SKM-1 treated with dmso at 0.1 percent for 144 hours (cell line): ENCODE measurements around the gene ARHGEF40.

Source experiments
- DNase-seq: peaks from one replicate; lab custom pipeline; 2025; ENCODE audit not compliant: unreplicated experiment; lab: John Stamatoyannopoulos, UW

ARHGEF40 gene

DNA sequence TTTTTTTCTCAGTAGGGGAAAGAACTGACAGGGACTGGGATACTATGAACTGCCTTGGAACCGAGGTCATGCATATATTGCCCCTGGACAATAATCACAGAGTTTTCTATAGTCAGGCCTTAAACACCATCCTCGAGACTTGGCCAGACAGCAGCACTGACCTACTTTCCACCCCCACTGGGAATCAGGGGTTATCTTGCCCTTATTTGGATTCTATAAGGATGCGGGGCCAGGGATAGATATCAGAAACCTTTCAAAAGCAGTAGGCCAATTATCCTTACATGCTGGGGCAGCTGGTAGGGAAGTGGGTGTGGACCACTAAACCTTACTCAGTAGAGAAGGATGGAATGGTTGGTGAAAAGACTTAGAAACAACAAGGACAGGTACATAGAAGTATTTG is 26.3 kb downstream of the ARHGEF40 start:
- no peak for DNase-seq

DNA sequence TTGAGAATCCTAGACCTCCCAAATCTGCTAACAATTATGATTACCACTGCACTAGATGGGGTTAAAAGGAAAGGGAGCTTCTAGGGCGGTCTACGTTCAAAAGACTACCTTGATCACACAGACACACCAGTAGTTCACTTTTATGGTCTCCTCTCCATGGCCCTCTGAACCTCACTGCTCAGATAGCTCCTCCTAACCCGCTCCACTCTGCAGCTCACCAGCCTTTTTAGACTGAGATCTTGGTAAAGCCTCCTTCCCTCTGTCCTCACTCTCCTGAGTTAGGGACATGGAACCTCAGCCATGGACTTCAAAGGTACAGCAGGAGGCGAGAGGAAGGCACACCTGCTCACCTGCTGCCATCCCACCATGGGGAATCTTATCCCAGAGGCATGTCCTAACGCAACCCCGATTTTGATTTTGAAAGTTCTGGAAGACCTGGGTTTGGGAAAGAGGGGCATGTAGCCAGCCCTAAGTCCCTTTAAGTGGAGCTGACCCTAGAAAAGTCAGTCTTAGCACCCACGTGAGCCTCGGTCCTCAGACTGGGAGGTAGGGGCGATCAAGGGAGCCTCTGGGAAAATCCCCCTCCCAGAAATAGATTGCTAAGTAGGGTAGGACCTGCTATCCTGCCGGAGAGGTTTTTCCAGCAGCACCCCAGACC is 27.0 kb downstream of the ARHGEF40 start:
- DNase-seq: no peak

DNA sequence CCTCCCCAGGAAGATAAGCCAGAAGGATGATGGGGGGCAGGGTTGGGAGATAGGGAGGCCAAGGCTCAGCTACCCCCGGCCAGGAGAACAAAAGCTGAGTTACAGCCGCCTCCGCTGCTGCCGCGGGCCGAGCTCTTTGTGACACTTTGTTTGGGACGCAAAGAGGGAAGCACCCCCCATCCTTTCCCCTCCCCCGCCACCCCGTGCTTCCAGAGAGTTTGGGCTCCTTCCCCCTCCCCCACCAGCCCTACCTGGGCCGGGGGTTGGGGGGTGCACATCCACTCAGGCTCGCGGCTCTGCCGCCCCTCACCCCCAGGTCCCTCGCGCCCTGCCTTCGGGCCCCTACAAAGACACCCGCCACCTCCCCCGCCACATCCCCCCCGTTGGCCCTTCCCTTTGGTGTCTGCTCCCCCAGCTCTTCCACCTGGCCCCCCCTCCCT is 27.6 kb downstream of the ARHGEF40 start:
- DNase-seq: no peak

DNA sequence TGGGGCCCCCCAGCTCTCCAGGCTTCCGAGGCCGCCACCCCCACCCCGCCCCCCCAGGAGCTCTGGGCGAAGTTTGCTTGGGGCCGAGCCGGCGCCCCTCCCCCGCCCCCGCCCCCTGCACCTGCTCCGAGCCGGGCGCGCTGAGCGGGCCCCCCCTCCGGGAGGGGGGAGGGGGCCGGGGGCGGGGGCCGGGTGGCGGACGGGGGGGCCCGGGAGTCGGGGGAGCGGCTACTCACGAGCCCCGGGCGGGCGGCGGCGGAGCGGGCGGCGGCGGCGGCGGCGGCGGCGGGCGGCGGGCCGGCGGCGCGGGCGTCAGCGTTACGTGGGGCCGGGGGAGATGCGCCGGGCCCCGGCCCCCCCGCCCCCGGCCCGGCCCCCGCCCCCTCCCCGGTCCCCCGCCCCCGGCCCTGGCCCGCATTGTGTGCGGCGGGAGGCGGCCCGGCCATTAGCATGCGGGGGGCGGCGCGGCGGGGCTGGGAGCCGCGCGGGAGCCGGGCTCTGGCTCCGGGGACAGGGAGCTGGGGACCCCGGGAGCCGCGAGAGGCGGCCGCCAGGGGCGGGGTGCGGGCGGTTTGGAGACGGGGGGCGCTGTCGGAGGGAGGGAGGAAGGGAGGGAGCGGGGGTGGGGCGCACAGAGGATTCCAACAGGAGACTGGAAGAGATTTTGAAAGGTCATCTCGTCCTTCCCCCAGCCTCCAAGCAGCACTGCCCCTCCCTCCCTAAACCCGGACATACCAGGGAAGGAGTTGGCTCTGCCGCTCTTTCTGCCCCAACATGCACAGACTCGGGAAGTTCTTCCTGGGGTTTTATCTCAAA is 28.2 kb downstream of the ARHGEF40 start, which contains the start of gene ZNF219:
ZNF219 (minus strand) TSS at position 580 of the 816 bp plus-strand sequence. CDS start 5,064 bp downstream, outside the sequence.
- DNase-seq: no peak

DNA sequence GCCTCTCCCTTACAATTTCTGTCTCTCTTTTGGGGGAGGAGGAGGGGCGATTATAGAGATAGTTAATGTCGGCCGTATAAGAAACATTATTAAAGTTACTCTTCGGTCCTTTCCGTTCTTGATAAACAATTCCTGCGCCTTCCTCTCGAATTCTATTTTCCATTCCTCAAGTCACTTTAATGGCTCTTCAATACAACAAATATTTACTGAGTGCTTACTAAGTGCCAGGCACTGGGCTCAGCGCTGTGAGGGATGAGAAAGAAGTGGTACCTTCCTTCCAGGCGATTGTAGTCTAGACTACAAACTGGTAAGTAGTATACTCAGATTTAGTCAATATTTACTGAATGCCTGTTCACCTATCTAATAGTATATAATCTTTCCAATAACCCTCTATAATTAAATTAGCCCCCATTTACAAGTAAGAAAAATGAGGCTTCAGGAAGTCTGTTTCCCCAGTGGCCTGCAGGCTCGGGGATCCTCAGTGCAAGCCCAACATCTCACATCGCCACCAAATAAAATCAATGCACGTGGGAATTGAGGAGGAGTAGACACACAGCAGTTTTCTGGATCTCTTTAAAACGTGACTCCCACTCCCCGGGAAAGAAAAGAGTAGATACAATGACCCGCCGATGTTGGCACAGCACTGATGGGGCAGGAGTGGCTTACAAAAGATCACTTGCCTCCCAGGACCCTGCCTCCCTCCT is 28.9 kb downstream of the ARHGEF40 start:
- DNase-seq: no peak

DNA sequence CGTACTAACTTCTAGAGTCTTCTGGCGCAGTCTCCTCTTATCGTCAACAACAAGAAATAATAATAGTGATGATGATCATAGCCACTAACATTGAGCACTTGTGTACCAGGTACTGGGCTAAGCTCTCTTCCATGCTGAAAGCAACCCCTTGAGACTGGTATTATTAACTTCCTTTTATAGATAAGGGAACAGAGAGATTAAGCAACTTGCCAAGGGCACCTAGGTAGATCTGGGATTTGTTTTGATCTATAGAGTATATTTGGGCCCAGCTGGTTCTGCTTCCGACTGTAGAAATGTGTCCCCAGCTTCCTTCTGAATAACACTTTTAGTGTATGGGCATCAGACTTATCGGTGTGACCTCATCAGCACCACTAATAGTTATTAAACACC is 29.5 kb downstream of the ARHGEF40 start:
- DNase-seq: no peak

DNA sequence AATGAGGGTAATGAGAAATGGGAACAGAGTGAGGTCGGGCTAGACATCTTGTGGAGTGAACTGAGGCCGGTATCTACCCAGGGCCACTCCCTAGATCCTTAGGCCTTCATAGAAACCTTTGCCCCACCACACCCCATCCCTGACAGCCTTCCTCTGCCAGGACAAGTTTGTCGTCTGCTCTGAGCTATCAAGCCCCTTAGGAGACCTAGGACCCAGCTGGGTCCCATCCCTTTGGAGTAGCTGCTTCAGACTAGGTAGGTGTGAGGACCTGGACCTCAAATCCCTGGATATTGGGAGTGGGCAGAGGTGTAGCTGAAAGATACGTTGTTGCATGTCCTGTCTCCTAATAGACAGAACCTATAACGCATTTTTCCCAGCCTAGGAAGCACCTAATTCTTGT is 30.8 kb downstream of the ARHGEF40 start, which contains the start of gene TMEM253:
TMEM253 (plus strand) TSS at position 136 of the 400 bp plus-strand sequence. CDS start 278 bp downstream, outside the sequence.
- DNase-seq: no peak

DNA sequence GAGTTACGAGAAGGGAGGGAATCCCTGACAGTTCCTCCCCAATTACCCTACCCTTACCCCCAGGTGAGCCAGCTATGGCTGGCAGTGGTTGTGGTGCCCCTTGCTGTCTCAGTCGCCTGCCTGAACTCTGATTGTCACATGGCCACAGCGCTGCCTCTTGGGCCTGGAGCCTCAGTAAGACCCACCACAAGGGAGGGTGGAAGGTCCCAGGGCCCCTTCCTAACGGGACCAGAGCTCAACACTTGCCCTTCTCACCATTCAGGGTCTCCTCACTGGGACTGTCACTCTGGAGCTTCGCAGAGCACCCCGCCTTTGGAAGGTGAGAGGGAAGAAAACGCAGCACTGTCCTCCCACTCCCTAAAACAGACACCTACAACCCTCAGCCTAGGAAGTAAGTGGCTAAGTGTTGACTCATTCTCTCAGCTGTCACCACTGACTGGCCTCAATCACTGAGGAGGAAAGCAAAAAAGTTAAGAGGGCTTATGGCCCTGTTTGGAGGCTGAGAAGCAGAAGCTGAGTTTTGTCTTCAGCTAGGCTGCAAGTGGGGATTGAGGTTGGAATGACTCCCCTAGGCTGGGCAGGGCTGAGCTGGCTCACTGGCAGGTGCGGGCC is 31.8 kb downstream of the ARHGEF40 start:
- DNase-seq: no peak

DNA sequence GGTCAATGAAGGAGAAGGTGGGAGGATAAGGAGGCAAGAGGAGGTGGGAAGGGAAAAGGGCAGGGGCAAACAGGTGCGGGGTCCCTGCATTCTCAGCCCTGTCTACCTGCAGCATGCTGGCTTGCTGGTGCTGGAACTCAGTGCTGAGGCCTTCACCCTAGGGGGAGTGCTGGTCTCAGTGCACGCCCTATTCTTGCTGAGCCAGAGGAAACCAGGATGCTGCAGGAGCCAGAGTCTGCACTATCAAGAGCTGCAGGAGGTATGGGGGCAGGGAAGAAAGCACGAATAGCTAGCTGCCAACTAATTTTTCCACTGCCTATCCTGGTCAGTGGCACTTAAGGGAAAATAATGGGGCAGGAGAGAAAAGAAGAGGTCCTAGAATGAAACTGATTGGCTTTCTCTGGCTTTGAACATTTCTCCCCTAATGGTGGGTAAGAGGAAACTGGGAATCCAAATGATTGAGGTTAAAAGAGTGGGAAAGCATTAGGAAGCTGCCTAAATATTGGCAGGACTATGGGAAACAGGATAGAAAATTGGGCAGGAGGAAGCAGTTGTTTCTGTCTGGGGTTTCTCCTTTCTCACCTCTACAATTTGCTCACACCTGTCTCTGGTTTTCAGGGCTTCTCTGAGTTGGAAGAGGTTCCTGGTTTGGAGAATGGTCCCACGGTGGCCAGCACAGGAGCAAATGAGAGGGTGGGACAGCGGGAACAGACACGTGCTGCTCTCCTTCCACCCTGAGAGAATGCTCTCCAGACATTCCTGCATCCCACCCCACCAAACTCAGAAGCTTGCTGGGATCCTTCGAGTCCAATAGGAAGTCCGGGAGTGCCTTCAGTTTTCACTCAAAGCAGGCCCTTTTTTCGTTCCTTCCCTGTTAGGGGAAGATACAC is 32.7 kb downstream of the ARHGEF40 start:
- DNase-seq: no peak

DNA sequence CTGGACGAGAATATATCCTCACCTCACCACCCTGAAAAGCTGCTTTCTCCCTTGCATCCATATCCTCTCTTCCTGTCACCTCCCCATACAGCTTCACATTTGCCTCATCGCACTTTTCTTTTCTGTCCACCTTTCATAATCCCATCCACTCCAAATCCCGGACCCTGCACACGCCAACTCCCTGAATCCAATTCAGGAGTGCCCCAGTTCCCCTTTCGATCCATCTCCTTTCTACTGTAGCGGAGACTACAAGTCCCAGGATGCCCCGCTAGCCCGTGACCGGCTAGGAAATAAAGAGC is 33.3 kb downstream of the ARHGEF40 start:
- peak; percentile 83 for DNase-seq

DNA sequence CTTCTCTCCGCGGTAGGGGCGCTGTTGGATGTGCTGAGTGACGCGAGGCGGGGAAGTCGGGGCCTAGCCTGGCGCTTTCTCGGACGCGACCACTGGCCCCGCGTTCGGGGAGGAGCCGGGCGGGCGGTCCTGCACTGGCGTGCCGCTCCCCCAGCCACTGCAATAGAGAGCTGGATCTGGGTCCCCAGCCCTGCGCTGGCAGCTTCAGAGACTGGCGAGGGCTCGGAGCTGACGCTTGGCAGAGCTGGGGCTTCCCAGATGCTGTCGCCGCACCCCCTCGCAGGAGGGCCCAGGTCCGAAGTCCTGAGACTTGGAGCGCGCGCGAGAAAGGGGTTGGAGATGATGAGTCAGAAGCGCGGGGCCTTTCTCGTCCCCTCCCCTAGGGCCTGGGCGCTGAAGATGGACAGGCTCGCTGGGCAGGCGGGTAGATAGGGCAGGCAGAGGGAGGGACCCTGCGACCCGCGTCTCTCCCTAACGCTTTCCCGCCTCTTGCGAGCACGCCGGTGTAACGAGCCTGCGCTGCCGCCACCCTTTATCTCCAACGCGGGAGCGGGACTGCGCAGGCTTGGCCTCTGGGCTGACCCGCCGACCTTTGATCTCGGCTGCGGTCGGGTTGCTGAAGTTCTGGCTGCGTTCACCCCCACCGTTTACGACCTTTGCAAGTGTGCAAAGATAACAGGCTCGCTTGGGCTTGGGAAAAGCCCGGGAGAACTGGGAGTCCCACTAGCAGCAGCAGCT is 33.8 kb downstream of the ARHGEF40 start:
- DNase-seq: peak; percentile 60

DNA sequence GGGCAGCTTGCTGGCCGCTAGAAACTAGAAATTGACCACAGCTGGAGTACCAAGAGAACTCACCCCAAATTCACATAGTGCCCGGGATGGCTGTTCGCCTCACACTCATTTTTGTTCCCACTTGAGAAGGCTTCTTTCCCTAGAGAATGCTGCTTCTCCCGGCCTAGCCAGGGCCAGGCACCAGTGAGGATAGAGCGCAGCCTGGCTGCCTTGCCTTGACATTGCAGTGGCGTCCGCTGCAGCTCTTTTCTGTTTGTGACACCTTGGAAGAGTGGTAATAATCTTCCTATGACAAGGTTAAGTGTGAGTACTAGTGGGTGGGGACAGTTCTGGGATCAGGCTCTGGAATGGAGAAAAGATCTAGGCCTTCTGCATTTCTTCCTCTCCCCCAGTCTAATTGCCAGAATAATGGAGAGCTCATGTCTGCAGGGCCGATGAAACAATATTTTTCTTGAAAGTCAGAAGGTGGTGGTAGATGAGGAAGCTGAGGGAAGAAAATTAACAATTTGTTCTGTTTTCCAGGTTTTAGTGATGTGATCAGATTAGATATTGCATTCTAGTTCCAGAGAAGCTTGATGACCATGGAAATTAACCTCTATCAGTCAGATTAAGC is 34.5 kb downstream of the ARHGEF40 start:
- DNase-seq: peak; percentile 9

DNA sequence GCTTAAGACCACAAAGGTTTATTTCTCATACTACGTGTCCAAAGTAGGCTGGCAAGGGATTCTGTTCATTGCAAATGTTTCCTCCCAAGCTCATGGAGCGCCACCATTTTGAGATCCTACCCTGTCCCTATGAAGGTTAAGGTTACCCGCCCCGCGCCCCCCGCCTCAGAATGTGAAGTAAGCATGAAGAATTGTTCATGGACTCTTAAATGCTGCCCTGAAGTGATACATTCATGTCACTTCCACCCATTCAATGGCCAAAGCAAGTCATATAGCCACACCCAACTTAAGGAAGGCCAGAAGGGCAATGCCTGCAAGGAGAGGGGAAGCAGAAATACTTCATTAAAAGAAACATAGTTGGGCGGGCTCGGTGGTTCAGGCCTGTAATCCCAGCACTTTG is 35.0 kb downstream of the ARHGEF40 start:
- no peak for DNase-seq

DNA sequence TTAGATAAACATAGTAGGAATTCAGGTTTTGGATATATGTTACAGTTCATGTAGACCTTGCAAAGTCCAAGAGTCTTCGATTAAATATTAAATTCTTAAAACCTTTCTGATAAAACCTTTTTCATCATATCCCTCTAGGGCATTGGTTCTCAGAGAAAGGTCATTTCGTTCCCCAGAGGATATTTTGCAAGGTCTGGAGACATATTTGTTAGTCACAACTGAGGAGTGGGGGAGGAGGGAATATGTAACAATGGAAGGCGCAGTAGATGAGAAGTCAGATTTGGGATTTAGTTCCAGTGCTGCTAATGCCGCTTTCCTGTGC is 36.0 kb downstream of the ARHGEF40 start:
- DNase-seq: peak; percentile 21

DNA sequence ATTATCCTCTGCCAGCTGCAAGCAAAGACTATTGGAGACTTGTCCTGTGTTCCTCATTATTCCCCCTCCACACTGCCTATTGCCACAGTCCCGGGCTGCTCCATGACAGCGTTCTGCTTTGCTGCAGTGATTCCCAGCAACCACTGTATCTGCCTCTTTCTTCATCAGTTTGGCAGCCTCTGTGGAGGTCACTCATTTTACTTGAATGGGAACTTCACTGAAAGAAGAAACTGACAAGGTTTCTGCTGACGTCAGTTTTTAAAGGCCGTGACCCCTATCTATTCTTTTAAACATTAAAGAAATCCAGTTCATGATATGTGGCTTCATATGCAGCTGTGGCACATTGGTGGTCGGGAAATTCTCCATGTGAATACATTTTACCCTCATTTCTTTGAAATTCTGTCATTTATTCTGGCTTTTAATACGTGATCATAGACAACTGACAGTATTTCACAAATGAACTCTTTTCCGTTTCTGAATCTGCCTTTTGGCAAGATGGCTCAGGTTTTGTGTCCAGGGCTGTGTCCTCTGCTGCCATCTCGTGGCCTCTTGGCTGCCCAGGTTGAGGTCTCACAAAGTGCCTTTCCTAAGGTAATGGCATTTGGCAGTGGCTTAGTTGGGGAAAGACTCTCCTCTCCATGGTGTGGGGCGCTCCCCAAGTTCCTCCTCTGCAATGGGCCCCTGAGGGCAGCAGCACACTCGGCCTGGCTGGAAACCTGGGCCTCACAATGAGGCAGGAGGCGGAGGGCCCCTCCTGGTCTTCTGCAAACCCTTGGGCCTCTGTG is 36.6 kb downstream of the ARHGEF40 start:
- peak; percentile 41 for DNase-seq

DNA sequence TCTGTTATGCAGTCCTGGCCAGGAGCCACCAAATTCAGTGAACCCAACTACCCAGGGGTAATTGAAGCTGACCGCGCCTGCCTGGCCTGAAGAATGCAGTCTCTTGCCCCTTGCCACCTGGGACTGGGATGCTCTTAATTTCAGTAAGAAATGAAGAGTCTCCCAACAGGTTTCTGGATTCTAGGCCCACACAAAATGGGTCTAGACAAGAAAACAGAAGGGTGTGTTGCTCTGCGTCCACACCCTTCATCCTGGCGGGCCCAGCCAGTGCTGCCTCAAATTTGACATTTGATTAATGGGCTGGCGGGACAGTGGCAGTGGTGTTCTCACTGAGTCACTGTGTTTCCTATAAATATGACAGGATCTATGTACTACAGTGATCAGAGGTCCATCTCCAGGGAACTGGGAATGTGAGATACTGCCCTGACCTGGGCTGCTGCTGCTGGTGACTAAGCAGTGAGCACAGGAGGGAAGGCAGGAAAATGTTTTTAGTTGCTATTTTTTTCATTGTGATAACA is 37.2 kb downstream of the ARHGEF40 start:
- no peak for DNase-seq

DNA sequence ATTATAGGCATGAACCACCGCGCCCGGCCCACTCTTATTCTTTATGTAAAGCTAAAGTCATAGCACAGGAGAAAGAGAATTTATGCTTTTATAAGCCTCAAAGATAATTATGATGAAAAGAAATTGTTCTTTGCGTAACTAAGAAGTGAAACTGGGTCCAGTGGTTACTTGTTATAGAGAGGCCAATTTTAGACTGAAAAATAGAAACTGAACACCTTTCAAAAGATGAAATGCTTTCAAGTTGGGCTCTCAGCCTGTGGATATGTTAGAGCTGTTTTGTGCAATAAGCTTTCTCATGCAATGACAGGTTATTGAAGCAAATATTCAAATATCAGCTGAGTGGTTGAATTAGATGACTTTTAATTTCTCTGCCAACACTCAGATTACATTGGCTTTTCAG is 38.7 kb downstream of the ARHGEF40 start:
- no peak for DNase-seq

DNA sequence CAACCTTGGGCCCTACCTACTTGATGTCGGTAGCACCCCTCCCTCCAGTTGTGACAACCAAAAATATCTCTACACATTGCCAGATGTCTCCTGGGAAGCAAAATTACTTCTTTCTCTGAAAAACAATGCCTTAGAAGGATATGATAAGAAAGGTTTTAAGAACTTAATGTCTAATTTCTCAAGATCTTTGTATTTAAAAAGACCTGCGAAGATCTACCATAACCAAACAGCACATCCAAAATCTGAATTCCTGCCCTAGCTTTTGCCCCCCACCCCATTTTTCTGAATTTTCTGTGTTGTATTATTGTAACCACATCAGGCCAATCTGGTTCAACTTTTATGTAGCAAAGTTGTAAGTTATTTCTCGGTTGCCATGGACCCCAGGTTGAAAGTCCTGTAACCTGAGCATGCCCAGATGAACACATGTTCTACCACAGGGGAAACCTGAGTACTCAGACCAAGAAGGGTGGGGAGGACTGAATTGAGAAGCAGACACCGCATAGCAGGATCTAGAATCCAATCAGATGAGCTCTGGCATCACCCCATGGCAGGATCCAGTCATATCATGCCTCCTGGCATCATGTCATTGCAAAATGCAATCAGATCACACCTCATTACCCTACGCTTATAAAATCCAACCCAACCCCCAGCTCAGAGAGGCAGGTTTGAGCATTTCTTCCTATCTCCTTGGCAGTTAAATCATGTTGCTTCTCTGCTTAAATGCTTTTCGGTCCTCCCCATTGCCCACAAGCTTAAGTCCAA is 39.5 kb downstream of the ARHGEF40 start:
- no peak for DNase-seq
